ENCODE measurements around the gene AKR1D1.

AKR1D1 gene

DNA sequence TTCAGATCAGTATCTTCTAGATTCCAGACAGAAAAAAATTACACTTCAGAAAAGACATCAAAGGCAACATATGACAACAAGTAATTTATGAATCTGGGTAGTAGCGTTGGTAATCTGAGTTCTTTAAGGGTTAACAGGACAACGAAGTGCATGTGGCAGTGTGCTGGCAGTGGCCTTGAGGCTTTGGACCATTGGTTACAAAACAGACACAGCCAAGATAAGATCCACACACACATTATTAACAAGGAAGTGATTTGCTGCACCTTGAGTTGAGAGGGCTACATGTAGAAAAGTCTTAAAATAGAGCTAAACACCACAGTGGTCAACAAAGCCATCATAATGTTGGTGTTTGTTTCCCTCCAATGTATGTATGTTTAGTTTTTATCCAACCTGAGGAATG, 40.6 kb downstream of the AKR1D1 start:
- TF ChIP-seq, protein P1, sequence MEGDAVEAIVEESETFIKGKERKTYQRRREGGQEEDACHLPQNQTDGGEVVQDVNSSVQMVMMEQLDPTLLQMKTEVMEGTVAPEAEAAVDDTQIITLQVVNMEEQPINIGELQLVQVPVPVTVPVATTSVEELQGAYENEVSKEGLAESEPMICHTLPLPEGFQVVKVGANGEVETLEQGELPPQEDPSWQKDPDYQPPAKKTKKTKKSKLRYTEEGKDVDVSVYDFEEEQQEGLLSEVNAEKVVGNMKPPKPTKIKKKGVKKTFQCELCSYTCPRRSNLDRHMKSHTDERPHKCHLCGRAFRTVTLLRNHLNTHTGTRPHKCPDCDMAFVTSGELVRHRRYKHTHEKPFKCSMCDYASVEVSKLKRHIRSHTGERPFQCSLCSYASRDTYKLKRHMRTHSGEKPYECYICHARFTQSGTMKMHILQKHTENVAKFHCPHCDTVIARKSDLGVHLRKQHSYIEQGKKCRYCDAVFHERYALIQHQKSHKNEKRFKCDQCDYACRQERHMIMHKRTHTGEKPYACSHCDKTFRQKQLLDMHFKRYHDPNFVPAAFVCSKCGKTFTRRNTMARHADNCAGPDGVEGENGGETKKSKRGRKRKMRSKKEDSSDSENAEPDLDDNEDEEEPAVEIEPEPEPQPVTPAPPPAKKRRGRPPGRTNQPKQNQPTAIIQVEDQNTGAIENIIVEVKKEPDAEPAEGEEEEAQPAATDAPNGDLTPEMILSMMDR (IDR thresholded peaks at IDR 0.05; ENCODE audit: low read depth, low read length, missing control alignments): no peak
- no peak overlapping the region for H3K4me3 ChIP-seq (ENCODE audit: low read depth, low read length)
- no peak for DNase-seq (ENCODE audit: low read depth)

GRCh38 chr7:138120140-138120827, 44.0 kb downstream of the AKR1D1 start:
- no peak overlapping the region for H3K4me3 ChIP-seq (ENCODE audit: low read depth, low read length)
- TF ChIP-seq, protein P1 (IDR thresholded peaks at IDR 0.05; ENCODE audit: low read depth, low read length, missing control alignments): no peak
- DNase-seq (ENCODE audit: low read depth): no peak

DNA sequence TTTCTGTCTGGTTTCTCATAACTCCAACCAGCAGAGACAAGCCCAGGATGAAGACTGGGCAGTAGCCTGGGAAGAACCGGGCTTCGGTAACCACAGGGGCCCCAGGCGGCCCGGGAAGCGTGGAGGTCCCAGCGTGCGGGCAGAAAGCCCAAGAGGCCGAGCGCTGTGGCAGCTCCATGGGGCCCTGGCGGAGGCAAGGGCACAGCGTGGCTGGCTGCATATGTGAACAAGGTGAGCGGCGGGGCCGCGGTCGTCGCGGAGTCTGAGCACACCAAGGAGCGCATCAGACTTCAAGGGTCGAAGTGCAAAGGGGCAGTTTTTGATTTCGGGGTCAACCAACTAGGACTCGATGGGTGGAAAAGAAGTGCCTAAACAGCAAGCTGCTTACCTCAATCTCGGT, 45.9 kb downstream of the AKR1D1 start:
- H3K4me3 ChIP-seq (ENCODE audit: low read depth, low read length): no peak overlapping the region
- TF ChIP-seq, protein P1 (IDR thresholded peaks at IDR 0.05; ENCODE audit: low read depth, low read length, missing control alignments): no peak

DNA sequence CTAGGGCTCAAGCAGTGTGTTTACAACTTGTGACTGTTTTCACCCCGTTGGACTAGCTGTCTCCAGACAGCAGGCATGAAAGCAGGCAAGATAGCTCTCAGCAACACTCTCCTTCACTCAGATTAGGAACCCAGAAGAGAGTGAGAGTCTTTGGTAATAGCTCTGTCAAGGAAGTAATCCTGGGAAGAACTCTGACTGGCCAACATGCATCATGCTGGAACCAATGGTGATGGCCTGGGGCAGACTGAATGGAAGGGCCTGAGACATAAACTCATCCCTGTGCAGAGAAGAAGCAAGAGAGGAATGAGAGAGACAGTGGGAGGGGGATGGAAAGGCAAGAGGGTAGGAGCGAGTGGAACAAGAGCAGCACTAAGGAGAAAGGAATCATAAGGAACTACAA, 48.9 kb downstream of the AKR1D1 start:
- TF ChIP-seq, protein P1 (IDR thresholded peaks at IDR 0.05; ENCODE audit: low read depth, low read length, missing control alignments): no peak
- no peak for DNase-seq (ENCODE audit: low read depth)
- H3K4me3 ChIP-seq (ENCODE audit: low read depth, low read length): no peak overlapping the region

More for the DNA sequence above, 45.9 kb downstream of the AKR1D1 start:
- no peak for DNase-seq (ENCODE audit: low read depth)

- H3K4me3 ChIP-seq (ENCODE audit: low read depth, low read length): no peak overlapping the region
- TF ChIP-seq, protein P1 (IDR thresholded peaks at IDR 0.05; ENCODE audit: low read depth, low read length, missing control alignments): no peak
- peak; percentile 2 for DNase-seq (ENCODE audit: low read depth)
Observed at GRCh38 chr7:138125598-138126111, 49.4 kb downstream of the AKR1D1 start.

DNA sequence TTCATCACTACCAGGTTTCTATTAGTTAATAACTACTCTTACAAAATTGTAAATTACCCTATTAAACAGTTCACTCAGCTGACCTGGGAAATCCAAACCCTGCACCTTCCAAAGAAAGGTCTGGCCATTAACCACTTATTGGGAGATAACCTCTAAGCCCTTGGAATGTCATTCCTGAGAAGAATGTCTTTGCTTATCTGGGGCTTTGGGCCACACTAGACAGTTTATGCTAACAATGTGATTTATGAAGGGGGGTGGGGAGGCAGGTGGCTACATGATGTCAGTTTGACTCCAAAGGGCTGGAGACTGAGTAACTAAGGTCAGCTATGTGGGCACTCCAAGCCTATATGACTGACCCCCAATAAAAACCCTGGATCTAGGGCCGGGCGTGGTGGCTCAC, 50.7 kb downstream of the AKR1D1 start:
- TF ChIP-seq, protein P1 (IDR thresholded peaks at IDR 0.05; ENCODE audit: low read depth, low read length, missing control alignments): no peak
- DNase-seq (ENCODE audit: low read depth): no peak

DNA sequence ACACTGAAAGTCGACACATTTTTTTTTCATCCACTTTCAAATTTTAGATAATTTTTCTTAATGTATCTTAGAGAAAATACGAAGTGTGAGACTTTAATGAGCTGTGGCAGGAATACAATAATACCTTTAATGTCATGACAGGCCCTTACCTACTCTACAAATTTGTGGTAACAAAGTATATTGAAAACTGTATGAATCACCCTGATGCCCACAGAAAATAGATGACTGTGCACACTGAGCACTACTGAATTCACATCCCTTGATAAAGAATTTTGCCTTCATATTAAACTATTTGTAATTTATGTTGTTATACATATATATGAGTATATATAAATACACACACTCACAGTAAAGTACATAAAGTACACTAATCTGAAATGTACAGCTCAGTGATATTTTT, 51.7 kb downstream of the AKR1D1 start:
- TF ChIP-seq, protein P1 (IDR thresholded peaks at IDR 0.05; ENCODE audit: low read depth, low read length, missing control alignments): no peak
- DNase-seq (ENCODE audit: low read depth): no peak

More for the DNA sequence above, 50.7 kb downstream of the AKR1D1 start:
- no peak overlapping the region for H3K4me3 ChIP-seq (ENCODE audit: low read depth, low read length)

More for the DNA sequence above, 51.7 kb downstream of the AKR1D1 start:
- no peak overlapping the region for H3K4me3 ChIP-seq (ENCODE audit: low read depth, low read length)
